T follicular helper cell (primary cell): Measurements from ENCODE around the gene TSGA10.
"Not testable (repeated sequence)": the region's sequence is repeated elsewhere in the genome, so short reads cannot be mapped to it uniquely, and the experiment has no call there.

Experiments
- DNase-seq: peaks from one replicate; pipeline ENCODE4 v3.0.0-alpha.2; 2020; ENCODE audit warnings: low read depth
- total RNA-seq, 2 experiments: gene quantifications; one replicate each; lab custom pipeline; 2026; lab: John Stamatoyannopoulos, UW

Gene TSGA10
- total RNA-seq = 4.3 to 15.1 reads per million in 2 experiments

- DNase-seq = peak; percentile 88
Measured at GRCh38 chr2:99154643-99155536, at the start of gene TSGA10, which contains the start of gene LIPT1. Gene TSGA10 (minus strand): TSS chr2:99154942. CDS start chr2:99109439, 45,503 bp downstream. Gene LIPT1 (plus strand): TSS chr2:99154967. CDS start chr2:99161958, 6,991 bp downstream.

GRCh38 chr2:99201959-99202678, 47.4 kb upstream of the TSGA10 start:
- no peak for DNase-seq

GRCh38 chr2:99200076-99200800, 45.5 kb upstream of the TSGA10 start:
- no peak for DNase-seq

- DNase-seq = no peak
Measured at GRCh38 chr2:99198103-99198841, 43.5 kb upstream of the TSGA10 start.

- DNase-seq = not testable (repeated sequence)
Measured at GRCh38 chr2:99192364-99192763, 37.6 kb upstream of the TSGA10 start.

GRCh38 chr2:99190548-99190947, 35.8 kb upstream of the TSGA10 start:
- no peak for DNase-seq

GRCh38 chr2:99188357-99188756, 33.6 kb upstream of the TSGA10 start:
- DNase-seq = no peak

- DNase-seq = no peak
Measured at GRCh38 chr2:99187011-99187410, 32.3 kb upstream of the TSGA10 start.

GRCh38 chr2:99184811-99185210, 30.1 kb upstream of the TSGA10 start:
- DNase-seq = no peak

GRCh38 chr2:99183025-99183424, 28.3 kb upstream of the TSGA10 start:
- no peak for DNase-seq

GRCh38 chr2:99181624-99182000, 26.9 kb upstream of the TSGA10 start:
- no peak for DNase-seq

- DNase-seq = peak; percentile 89
Measured at GRCh38 chr2:99180755-99181623, 26.2 kb upstream of the TSGA10 start, which contains the start of the genes MITD1 and MRPL30. Gene MITD1 (minus strand): TSS chr2:99181058. CDS start chr2:99180981, 77 bp downstream. Gene MRPL30 (plus strand): TSS chr2:99181184. CDS start chr2:99186204, 5,020 bp downstream.

- DNase-seq = no peak
Measured at GRCh38 chr2:99171377-99172140, 16.8 kb upstream of the TSGA10 start.

- no peak for DNase-seq
Measured at GRCh38 chr2:99169534-99169933, 14.8 kb upstream of the TSGA10 start.

- no peak for DNase-seq
Measured at GRCh38 chr2:99166218-99166617, 11.5 kb upstream of the TSGA10 start.

GRCh38 chr2:99159594-99159993, 4.9 kb upstream of the TSGA10 start:
- DNase-seq = no peak

- DNase-seq = no peak
Measured at GRCh38 chr2:99158599-99158998, 3.9 kb upstream of the TSGA10 start.

- no peak for DNase-seq
Measured at GRCh38 chr2:99156891-99157290, 2.1 kb upstream of the TSGA10 start.

- DNase-seq = no peak
Measured at GRCh38 chr2:99153921-99154604, 679 bp downstream of the TSGA10 start.
